COR-L47 (cell line): ENCODE measurements around the gene CIAO2A.
"Not testable (repeated sequence)": the region's sequence is repeated elsewhere in the genome, so short reads cannot be mapped to it uniquely, and the experiment has no call there.

ENCODE experiments used
- DNase-seq: peaks from one replicate; lab custom pipeline; 2025; lab: John Stamatoyannopoulos, UW

Gene CIAO2A, protein sequence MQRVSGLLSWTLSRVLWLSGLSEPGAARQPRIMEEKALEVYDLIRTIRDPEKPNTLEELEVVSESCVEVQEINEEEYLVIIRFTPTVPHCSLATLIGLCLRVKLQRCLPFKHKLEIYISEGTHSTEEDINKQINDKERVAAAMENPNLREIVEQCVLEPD

DNA sequence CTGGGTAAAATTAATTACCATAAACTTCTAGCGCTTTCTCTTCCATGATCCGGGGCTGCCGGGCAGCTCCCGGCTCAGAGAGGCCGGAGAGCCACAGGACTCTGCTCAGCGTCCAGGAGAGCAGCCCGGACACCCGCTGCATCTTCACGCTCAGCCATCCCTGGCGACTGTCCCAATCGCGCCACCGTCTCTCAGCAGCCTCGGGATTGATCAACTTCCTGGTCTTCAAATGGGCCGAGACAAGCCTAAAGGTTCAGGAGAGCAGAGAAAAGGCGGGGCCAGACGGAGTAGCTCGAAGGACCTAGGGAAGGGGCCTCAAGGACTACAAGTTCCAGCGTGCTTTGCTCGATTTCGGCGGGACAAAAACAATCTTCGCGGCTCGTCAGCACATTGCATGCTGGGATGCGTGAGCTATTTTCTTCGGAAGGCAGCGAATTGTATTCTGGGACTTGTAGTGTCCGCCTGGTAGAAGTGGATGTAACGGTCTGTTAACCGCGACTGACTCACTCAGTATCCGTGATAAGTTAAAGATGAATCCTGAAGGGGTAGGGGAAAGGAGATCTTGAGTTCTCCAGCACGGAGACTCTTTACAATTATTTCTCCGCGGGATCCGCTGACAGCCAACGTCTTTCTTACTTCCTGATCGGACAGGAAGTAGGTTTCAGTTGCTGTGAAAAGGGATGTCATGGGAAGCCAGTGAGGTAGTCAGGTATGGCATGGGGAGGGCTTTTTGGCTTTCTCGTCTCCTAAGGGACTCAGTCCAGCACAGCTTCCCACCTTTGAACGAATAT is at the start of gene CIAO2A:
TSS of gene CIAO2A (minus strand) at position 212 of the 791 bp plus-strand sequence. CDS start at position 142, 70 bp downstream.
- peak; percentile 95 for DNase-seq

GRCh38 chr15:64143276-64143675 is 49.6 kb upstream of the CIAO2A start:
- DNase-seq, result no peak

DNA sequence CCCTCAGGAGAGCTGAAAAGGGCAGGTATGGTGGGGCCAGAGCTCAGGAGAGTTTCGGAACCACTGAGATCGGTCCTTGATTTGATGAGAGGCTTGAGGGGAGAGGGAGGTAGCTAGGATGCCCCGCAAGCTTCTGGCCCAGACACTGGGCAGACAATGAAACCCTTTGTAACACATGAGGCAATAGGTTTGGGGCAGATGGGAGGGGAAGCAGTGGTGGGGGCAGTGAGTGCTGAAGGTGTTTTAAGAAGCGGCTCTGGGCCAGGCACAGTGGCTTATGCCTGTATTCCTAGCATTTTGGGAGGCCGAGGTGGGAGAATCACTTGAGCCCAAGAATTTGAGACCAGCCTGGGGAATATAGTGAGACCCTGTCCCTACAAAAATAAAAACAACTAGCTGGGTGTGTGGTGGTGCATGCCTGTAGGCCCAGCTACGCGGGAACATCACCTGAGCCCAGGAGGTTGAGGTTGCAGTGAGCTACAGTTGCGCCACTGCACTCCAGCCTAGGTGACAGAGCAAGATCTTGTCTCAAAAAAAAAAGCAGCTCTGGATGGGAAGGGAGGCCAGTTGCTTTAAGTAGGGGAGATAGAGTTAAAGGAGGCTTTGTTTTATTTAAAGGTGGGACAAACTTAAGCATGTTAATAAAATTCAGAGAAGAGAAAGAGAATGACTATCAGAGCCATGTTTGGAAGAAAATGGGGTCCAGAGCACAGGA is 48.3 kb upstream of the CIAO2A start:
- DNase-seq, result no peak

GRCh38 chr15:64138331-64138941 is 44.8 kb upstream of the CIAO2A start:
- no peak for DNase-seq

GRCh38 chr15:64137226-64137833 is 43.7 kb upstream of the CIAO2A start:
- no peak for DNase-seq

- no peak for DNase-seq
Measured at GRCh38 chr15:64136347-64136746, 42.7 kb upstream of the CIAO2A start.

DNA sequence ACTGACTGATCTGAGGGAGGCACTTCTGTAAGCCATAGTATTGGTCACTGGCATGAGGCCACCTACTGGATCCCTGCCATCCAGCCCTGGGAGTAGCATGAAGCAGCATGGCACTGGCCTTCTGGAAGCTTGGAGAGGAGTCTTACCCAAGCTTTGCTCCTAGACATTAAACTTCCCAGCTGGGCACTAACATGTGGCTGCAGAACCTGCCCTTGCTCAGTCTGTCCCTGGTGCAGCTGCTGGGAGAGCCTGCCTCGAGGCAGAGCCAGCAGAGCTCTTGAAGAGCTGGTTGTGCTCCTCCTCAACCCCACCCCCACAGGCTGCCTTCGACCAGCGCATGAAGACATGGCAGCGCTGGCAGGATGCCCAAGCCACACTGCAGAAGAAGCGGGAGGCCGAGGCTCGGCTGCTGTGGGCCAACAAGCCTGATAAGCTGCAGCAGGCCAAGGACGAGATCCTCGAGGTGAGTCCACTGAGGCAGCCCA is 40.7 kb upstream of the CIAO2A start:
- DNase-seq, result no peak

- DNase-seq, result no peak
Measured at GRCh38 chr15:64133623-64134344, 40.1 kb upstream of the CIAO2A start.

- no peak for DNase-seq
Measured at GRCh38 chr15:64132217-64132616, 38.6 kb upstream of the CIAO2A start.

DNA sequence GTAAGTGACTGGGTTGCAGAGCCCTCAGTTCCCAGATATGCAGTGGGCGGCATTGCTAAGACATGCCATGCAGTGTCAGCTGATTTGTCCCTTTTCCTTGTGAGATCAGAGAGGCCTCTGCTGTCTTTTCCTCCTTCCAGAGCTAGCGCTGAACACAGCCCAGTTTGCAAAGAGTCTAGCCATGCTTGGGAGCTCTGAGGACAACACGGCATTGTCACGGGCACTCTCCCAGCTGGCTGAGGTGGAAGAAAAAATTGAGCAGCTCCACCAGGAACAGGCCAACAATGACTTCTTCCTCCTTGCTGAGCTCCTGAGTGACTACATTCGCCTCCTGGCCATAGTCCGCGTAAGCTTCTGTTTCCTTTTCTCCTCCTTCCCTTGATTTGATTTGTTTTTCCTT is 37.9 kb upstream of the CIAO2A start:
- no peak for DNase-seq

GRCh38 chr15:64130159-64130558 is 36.5 kb upstream of the CIAO2A start:
- no peak for DNase-seq

DNA sequence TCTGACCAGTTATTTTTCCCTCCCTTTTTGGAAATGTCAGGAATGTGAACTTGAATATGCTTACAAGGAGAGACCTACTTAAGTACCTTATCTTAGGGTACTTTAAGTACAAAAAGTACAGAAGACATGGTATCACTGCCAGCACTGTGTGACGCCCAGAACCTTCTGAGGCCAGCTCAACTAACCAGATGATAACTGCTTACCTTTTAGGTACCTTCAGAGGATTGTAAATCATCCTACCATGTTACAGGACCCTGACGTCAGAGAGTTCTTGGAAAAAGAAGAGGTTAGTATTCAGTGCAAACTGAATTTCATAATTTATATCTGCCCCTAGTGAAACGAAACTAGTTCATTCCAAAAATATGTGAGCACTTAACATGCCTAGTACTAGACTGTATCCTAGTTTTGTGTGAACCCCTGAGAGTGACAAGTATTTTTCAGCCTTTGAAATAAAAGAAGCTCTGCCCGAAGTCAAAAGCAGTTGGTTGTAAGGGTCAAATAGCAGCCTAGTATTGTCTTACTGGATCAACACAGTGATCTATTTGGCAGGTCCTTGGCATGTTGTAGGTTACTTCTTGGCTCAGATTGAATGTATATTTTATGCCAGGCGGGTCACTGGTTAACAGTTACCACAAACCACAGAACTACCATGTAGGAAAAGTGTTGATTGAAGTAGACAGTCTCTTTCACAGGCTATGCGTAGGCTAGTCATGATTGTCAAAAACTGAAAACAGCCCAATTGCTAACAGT is 34.1 kb upstream of the CIAO2A start:
- DNase-seq, result no peak

DNA sequence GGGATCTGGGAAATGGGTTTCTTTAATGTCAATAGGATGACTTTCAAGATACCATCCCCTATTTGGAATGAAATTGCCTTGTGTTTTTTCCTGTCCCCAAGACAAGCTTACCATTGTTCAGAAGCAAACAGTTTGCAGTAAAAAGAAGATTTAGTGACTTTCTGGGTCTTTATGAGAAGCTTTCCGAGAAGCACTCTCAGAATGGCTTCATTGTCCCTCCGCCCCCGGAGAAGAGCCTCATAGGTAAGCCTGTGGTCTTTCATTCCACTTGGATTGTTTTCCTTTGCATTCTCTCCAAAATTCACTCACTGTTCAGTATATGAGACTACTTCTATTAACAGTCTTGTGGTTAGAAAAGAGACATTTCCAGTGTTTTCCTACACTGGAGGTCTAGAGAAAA is 32.3 kb upstream of the CIAO2A start:
- DNase-seq, result no peak

DNA sequence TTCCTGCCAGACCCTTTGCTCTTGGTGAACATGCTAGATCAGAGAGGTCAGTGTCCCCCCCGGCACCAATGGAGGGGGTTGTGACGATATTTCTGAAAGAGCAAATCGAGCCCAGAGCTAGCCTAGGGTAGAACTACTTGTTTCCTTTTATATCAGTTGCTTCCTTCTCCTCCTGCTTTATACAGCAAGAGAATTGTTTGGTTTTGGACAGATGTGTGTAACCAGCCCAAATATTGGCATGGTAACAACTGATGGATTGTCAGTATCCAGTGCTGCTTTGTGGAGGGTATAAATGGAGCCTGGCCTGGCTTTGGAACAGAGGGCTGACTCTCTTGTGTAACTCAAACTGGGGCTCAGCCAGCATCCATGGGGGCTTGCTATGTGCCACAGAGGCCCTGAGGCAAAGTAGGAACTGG is 29.3 kb upstream of the CIAO2A start:
- DNase-seq, result no peak

DNA sequence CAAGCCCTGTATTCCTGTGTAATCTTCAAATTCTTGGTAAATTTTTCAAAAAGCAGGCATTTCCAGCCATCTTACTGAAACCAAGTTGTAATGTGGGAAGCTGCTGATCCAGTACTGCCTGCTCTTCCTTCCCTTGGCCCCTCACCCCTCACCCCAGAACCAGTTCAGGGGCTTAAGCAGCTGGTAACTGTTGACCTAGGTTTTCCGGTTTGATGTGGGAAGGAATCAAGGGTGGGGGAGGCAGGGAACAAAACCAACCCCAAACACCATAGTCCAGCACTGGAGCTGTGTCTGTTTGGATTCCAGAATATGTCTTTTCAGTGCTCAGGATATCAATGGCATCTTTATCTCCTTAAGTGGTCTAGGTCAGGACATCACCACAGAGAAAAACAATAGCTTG is 28.8 kb upstream of the CIAO2A start:
- DNase-seq, result no peak

DNA sequence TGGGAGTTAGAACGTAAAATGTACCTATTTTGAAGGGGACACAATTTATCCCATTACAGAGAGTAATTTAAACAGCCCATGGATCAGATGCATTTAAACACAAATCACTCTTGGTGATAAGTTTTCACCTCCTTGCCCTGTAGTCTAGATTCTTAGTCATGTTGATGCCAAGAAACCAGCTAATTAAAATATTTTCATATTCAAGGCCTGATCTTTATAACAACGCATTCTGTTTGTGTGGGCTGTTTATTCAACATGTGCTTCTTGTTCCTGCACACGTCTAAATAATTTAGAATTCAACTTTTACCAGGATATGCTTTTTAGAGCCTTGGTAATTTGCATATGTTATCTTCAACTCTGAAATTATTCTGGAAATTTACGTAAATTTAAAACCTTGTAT is 28.0 kb upstream of the CIAO2A start:
- DNase-seq, result no peak

GRCh38 chr15:64120322-64120721 is 26.7 kb upstream of the CIAO2A start:
- DNase-seq, result not testable (repeated sequence)

- no peak for DNase-seq
Measured at GRCh38 chr15:64117759-64118487, 24.3 kb upstream of the CIAO2A start.

- no peak for DNase-seq
Measured at GRCh38 chr15:64112904-64113303, 19.3 kb upstream of the CIAO2A start.
